ENCODE results near the gene TBC1D1. TPM values are rescaled to one million over a fixed set of nuclear protein-coding genes. Genes with fewer than 3 reads are reported as not detected.

Gene TBC1D1
- total RNA-seq, 1 experiment from 2014 or later: 56.0 TPM

DNA sequence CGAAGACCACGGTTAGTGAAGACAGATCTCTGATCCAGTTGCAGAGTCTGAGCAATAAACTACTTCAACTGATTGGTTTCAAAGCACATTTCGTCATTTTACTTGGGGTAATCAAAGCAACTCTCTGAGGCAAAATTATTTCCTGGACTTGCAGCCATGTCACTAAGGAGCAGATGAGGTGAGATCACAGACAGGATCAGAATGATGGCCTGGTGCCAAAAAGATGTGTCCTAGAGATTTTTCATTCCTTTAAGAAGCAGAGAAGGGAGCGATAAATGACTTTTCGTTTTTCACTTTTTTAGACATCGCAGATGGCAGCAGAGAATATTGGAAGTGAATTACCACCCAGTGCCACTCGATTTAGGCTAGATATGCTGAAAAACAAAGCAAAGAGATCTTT is 153.2 kb downstream of the TBC1D1 start:
- ATAC-seq: no peak
- in situ Hi-C loops (cut with HindIII; ENCODE audit: low pct_unique_long_range_greater_than_20kb, low sequenced_read_pairs) (no loop called here), intact Hi-C loops (cut with micrococcal nuclease; ENCODE audit: unreplicated experiment) (no loop called here)
- BruUV-seq (replicated peaks): no TSS peak
- Histone ChIP-seq H3K36me3 (ENCODE audit: control insufficient read depth, insufficient read depth, low read length) (no peaks in the 10 kb centered on the region), H3K4me1 (ENCODE audit: control insufficient read depth, insufficient read depth, low read length) (no peaks in the 10 kb centered on the region), H3K9me3 (ENCODE audit: control insufficient read depth, insufficient read depth, low read depth, low read length) (no peaks in the 10 kb centered on the region), H3K4me3 (ENCODE audit: low read depth in 2 of 2, low read length in 2 of 2) (no peak overlapping the region), H3K27me3 (ENCODE audit: control insufficient read depth, insufficient read depth, low read length) (no peaks in the 10 kb centered on the region), H3K27ac (ENCODE audit: low read length) (no peak overlapping the region)
- DNase-seq (ENCODE audit: low read depth, low spot score): no peak
- CTCF ChIA-PET: no interaction called here
- no peak for TF ChIP-seq TCF7L2 (IDR thresholded peaks at IDR 0.05; ENCODE audit: low read depth, low read length)
- no peak for TF ChIP-seq SIN3A (IDR thresholded peaks at IDR 0.05; ENCODE audit: borderline replicate concordance, insufficient read depth, low read depth, low read length)
- no peak for TF ChIP-seq POLR2AphosphoS5 (IDR thresholded peaks at IDR 0.05; ENCODE audit: low read depth, low read length)
- TF ChIP-seq, protein P1, sequence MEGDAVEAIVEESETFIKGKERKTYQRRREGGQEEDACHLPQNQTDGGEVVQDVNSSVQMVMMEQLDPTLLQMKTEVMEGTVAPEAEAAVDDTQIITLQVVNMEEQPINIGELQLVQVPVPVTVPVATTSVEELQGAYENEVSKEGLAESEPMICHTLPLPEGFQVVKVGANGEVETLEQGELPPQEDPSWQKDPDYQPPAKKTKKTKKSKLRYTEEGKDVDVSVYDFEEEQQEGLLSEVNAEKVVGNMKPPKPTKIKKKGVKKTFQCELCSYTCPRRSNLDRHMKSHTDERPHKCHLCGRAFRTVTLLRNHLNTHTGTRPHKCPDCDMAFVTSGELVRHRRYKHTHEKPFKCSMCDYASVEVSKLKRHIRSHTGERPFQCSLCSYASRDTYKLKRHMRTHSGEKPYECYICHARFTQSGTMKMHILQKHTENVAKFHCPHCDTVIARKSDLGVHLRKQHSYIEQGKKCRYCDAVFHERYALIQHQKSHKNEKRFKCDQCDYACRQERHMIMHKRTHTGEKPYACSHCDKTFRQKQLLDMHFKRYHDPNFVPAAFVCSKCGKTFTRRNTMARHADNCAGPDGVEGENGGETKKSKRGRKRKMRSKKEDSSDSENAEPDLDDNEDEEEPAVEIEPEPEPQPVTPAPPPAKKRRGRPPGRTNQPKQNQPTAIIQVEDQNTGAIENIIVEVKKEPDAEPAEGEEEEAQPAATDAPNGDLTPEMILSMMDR (IDR thresholded peaks at IDR 0.05): no peak
- TF ChIP-seq, protein P2, sequence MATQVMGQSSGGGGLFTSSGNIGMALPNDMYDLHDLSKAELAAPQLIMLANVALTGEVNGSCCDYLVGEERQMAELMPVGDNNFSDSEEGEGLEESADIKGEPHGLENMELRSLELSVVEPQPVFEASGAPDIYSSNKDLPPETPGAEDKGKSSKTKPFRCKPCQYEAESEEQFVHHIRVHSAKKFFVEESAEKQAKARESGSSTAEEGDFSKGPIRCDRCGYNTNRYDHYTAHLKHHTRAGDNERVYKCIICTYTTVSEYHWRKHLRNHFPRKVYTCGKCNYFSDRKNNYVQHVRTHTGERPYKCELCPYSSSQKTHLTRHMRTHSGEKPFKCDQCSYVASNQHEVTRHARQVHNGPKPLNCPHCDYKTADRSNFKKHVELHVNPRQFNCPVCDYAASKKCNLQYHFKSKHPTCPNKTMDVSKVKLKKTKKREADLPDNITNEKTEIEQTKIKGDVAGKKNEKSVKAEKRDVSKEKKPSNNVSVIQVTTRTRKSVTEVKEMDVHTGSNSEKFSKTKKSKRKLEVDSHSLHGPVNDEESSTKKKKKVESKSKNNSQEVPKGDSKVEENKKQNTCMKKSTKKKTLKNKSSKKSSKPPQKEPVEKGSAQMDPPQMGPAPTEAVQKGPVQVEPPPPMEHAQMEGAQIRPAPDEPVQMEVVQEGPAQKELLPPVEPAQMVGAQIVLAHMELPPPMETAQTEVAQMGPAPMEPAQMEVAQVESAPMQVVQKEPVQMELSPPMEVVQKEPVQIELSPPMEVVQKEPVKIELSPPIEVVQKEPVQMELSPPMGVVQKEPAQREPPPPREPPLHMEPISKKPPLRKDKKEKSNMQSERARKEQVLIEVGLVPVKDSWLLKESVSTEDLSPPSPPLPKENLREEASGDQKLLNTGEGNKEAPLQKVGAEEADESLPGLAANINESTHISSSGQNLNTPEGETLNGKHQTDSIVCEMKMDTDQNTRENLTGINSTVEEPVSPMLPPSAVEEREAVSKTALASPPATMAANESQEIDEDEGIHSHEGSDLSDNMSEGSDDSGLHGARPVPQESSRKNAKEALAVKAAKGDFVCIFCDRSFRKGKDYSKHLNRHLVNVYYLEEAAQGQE (IDR thresholded peaks at IDR 0.05; ENCODE audit: insufficient read depth in 1 of 2, low read depth in 2 of 2, low read length in 1 of 2): no peak
- POLR2A ChIA-PET: no interaction called here

DNA sequence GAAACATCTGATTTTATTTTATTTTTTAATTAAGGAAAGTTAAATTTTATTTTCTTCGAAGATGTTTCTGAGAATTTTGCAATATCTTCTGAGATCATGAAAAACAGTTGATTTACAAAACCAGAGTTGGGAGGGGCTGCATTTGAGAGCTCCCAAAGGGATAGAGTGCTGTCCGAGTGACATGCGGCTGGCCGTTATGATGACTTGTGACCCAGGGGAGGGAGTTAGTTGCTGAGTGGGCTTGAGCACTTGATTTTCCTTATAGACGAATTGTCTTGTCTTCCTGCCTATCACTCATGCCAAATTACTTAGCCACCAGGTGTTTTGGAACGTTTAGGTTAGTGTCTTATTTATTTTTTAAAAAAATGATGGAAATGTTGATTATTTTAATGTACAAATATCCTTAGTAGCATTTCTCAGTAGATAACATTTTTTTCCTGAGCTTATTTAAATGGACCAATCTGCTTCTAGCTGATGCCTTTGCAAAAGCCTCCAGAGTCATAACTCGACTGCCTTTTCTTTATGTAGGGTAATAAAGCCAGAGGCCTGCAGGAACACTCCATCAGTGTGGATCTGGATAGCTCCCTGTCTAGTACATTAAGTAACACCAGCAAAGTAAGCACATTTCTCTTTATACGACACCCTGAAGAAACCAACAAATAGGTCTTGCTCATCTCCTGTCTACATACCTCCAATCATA is 154.6 kb downstream of the TBC1D1 start:
- TF ChIP-seq TCF7L2 (IDR thresholded peaks at IDR 0.05; ENCODE audit: low read depth, low read length) (no peak), SIN3A (IDR thresholded peaks at IDR 0.05; ENCODE audit: borderline replicate concordance, insufficient read depth, low read depth, low read length) (no peak), POLR2AphosphoS5 (IDR thresholded peaks at IDR 0.05; ENCODE audit: low read depth, low read length) (no peak)
- TF ChIP-seq, protein P1 (IDR thresholded peaks at IDR 0.05): no peak
- TF ChIP-seq, protein P2 (IDR thresholded peaks at IDR 0.05; ENCODE audit: insufficient read depth in 1 of 2, low read depth in 2 of 2, low read length in 1 of 2): no peak
- H3K36me3 ChIP-seq (ENCODE audit: control insufficient read depth, insufficient read depth, low read length): no peaks in the 10 kb centered on the region
- H3K27ac ChIP-seq (ENCODE audit: low read length): no peak overlapping the region
- CTCF ChIA-PET: no interaction called here
- ATAC-seq: no peak
- POLR2A ChIA-PET: no interaction called here
- in situ Hi-C loops (cut with HindIII; ENCODE audit: low pct_unique_long_range_greater_than_20kb, low sequenced_read_pairs): no loop called here
- H3K4me1 ChIP-seq (ENCODE audit: control insufficient read depth, insufficient read depth, low read length): no peaks in the 10 kb centered on the region
- no peak overlapping the region for H3K4me3 ChIP-seq (ENCODE audit: low read depth in 2 of 2, low read length in 2 of 2)
- BruUV-seq (replicated peaks): no TSS peak
- no peaks in the 10 kb centered on the region for H3K27me3 ChIP-seq (ENCODE audit: control insufficient read depth, insufficient read depth, low read length)
- no peaks in the 10 kb centered on the region for H3K9me3 ChIP-seq (ENCODE audit: control insufficient read depth, insufficient read depth, low read depth, low read length)
- intact Hi-C loops (cut with micrococcal nuclease; ENCODE audit: unreplicated experiment): no loop called here
- no peak for DNase-seq (ENCODE audit: low read depth, low spot score)
